ENCODE results near the gene CYP1A2. TPM values are rescaled to one million over a fixed set of nuclear protein-coding genes. Genes with fewer than 3 reads are reported as not detected.

The CYP1A2 gene
- total and polyA plus RNA-seq, 4 donors, result not detected

GRCh38 chr15:74788683-74789151 lies 40.1 kb downstream of the CYP1A2 start:
- DNase-seq (no peak), ATAC-seq (ENCODE audit: low FRiP score) (no peak)
- H3K27ac ChIP-seq (ENCODE audit: low read depth in 1 of 2, low read length in 2 of 2), result no peak overlapping the region
- WGBS, 2 donors, result 76% methylated on average over 9 of the region's 9 CpGs
- no peak overlapping the region for H3K4me3 ChIP-seq (ENCODE audit: low read length in 2 of 2)
- H3K27me3 ChIP-seq (ENCODE audit: control insufficient read depth in 1 of 2, insufficient read depth in 2 of 2, low read length in 1 of 2), result no peaks in the 10 kb centered on the region
- intact Hi-C loops (cut with DNase I), result loop anchor here in 1 of 2 donors (5.0 kb wide), 1 partner anchor 54 kb away; the partner anchor contains the start of gene ULK3
- peaks cover 0 to 5% of the 10 kb centered on the region in 2 donors for H3K4me1 ChIP-seq (ENCODE audit: control insufficient read depth in 1 of 2, insufficient read depth in 2 of 2, low read length in 2 of 2)
- H3K36me3 ChIP-seq (ENCODE audit: control insufficient read depth in 1 of 2, insufficient read depth in 2 of 2, low read length in 1 of 2), result no peaks in the 10 kb centered on the region
- no peaks in the 10 kb centered on the region for H3K9me3 ChIP-seq (ENCODE audit: control insufficient read depth, low read length)

GRCh38 chr15:74789171-74789631 lies 40.6 kb downstream of the CYP1A2 start:
- intact Hi-C loops (cut with DNase I), result loop anchor here in 1 of 2 donors (5.0 kb wide), 1 partner anchor 53 kb away; the partner anchor contains the start of gene ULK3
- DNase-seq, result no peak
- peaks cover 0 to 5% of the 10 kb centered on the region in 2 donors for H3K4me1 ChIP-seq (ENCODE audit: control insufficient read depth in 1 of 2, insufficient read depth in 2 of 2, low read length in 2 of 2)
- H3K9me3 ChIP-seq (ENCODE audit: control insufficient read depth, low read length), result no peaks in the 10 kb centered on the region
- ATAC-seq (ENCODE audit: low FRiP score), result no peak
- H3K36me3 ChIP-seq (ENCODE audit: control insufficient read depth in 1 of 2, insufficient read depth in 2 of 2, low read length in 1 of 2), result no peaks in the 10 kb centered on the region
- 56 to 60% methylated on average over 14 of the region's 14 CpGs for WGBS, 2 donors
- H3K27ac ChIP-seq (ENCODE audit: low read depth in 1 of 2, low read length in 2 of 2), result no peak overlapping the region
- H3K27me3 ChIP-seq (ENCODE audit: control insufficient read depth in 1 of 2, insufficient read depth in 2 of 2, low read length in 1 of 2), result no peaks in the 10 kb centered on the region
- H3K4me3 ChIP-seq (ENCODE audit: low read length in 2 of 2), result no peak overlapping the region

GRCh38 chr15:74789741-74790079 lies 41.1 kb downstream of the CYP1A2 start:
- DNase-seq (no peak), ATAC-seq (ENCODE audit: low FRiP score) (no peak)
- Histone ChIP-seq H3K4me1 (ENCODE audit: control insufficient read depth in 1 of 2, insufficient read depth in 2 of 2, low read length in 2 of 2) (peaks cover 0 to 5% of the 10 kb centered on the region in 2 donors), H3K27me3 (ENCODE audit: control insufficient read depth in 1 of 2, insufficient read depth in 2 of 2, low read length in 1 of 2) (no peaks in the 10 kb centered on the region), H3K9me3 (ENCODE audit: control insufficient read depth, low read length) (no peaks in the 10 kb centered on the region), H3K27ac (ENCODE audit: low read depth in 1 of 2, low read length in 2 of 2) (peak overlapping the region; percentile 23 to 25), H3K4me3 (ENCODE audit: low read length in 2 of 2) (no peak overlapping the region), H3K36me3 (ENCODE audit: control insufficient read depth in 1 of 2, insufficient read depth in 2 of 2, low read length in 1 of 2) (no peaks in the 10 kb centered on the region)
- whole genome bisulfite sequencing, 2 donors, result 28 to 29% methylated on average over 3 of the region's 3 CpGs
- intact Hi-C loops (cut with DNase I), result loop anchor here in 1 of 2 donors (5.0 kb wide), 1 partner anchor 53 kb away; the partner anchor contains the start of gene ULK3

GRCh38 chr15:74790080-74790916 lies 41.7 kb downstream of the CYP1A2 start:
- DNase-seq (peak; percentile 93 to 94), ATAC-seq (ENCODE audit: low FRiP score) (peak; percentile 40)
- peaks cover 0 to 5% of the 10 kb centered on the region in 2 donors for H3K4me1 ChIP-seq (ENCODE audit: control insufficient read depth in 1 of 2, insufficient read depth in 2 of 2, low read length in 2 of 2)
- no peak overlapping the region for H3K4me3 ChIP-seq (ENCODE audit: low read length in 2 of 2)
- intact Hi-C loops (cut with DNase I), result no loop called here
- H3K27ac ChIP-seq (ENCODE audit: low read depth in 1 of 2, low read length in 2 of 2), result peak overlapping the region; percentile 23 to 25
- no peaks in the 10 kb centered on the region for H3K27me3 ChIP-seq (ENCODE audit: control insufficient read depth in 1 of 2, insufficient read depth in 2 of 2, low read length in 1 of 2)
- WGBS, 2 donors, result 8 to 11% methylated on average over 15 of the region's 15 CpGs
- H3K9me3 ChIP-seq (ENCODE audit: control insufficient read depth, low read length), result no peaks in the 10 kb centered on the region
- H3K36me3 ChIP-seq (ENCODE audit: control insufficient read depth in 1 of 2, insufficient read depth in 2 of 2, low read length in 1 of 2), result no peaks in the 10 kb centered on the region

- 59 to 86% methylated on average over 1 of the region's 1 CpG for WGBS, 2 donors
- Histone ChIP-seq H3K4me1 (ENCODE audit: control insufficient read depth in 1 of 2, insufficient read depth in 2 of 2, low read length in 2 of 2) (peaks cover 0 to 5% of the 10 kb centered on the region in 2 donors), H3K27me3 (ENCODE audit: control insufficient read depth in 1 of 2, insufficient read depth in 2 of 2, low read length in 1 of 2) (no peaks in the 10 kb centered on the region), H3K9me3 (ENCODE audit: control insufficient read depth, low read length) (no peaks in the 10 kb centered on the region), H3K36me3 (ENCODE audit: control insufficient read depth in 1 of 2, insufficient read depth in 2 of 2, low read length in 1 of 2) (no peaks in the 10 kb centered on the region), H3K27ac (ENCODE audit: low read depth in 1 of 2, low read length in 2 of 2) (no peak overlapping the region), H3K4me3 (ENCODE audit: low read length in 2 of 2) (no peak overlapping the region)
- DNase-seq, result no peak
- ATAC-seq (ENCODE audit: low FRiP score), result no peak
- intact Hi-C loops (cut with DNase I), result no loop called here
These were observed 42.4 kb downstream of the CYP1A2 start for GRCh38 chr15:74791007-74791406.

- no peaks in the 10 kb centered on the region for H3K9me3 ChIP-seq (ENCODE audit: control insufficient read depth, low read length)
- 88 to 89% methylated on average over 7 of the region's 7 CpGs for WGBS, 2 donors
- DNase-seq, result no peak
- H3K36me3 ChIP-seq (ENCODE audit: control insufficient read depth in 1 of 2, insufficient read depth in 2 of 2, low read length in 1 of 2), result no peaks in the 10 kb centered on the region
- no peak for ATAC-seq (ENCODE audit: low FRiP score)
- H3K27me3 ChIP-seq (ENCODE audit: control insufficient read depth in 1 of 2, insufficient read depth in 2 of 2, low read length in 1 of 2), result no peaks in the 10 kb centered on the region
- H3K4me3 ChIP-seq (ENCODE audit: low read length in 2 of 2), result no peak overlapping the region
- no peak overlapping the region for H3K27ac ChIP-seq (ENCODE audit: low read depth in 1 of 2, low read length in 2 of 2)
- intact Hi-C loops (cut with DNase I), result no loop called here
- peaks cover 0 to 5% of the 10 kb centered on the region in 2 donors for H3K4me1 ChIP-seq (ENCODE audit: control insufficient read depth in 1 of 2, insufficient read depth in 2 of 2, low read length in 2 of 2)
These were observed 43.0 kb downstream of the CYP1A2 start for GRCh38 chr15:74791667-74792066.

- 66 to 67% methylated on average over 12 of the region's 12 CpGs for WGBS, 2 donors
- DNase-seq, result no peak
- intact Hi-C loops (cut with DNase I), result no loop called here
These were observed 43.8 kb downstream of the CYP1A2 start for GRCh38 chr15:74792227-74793016.

GRCh38 chr15:74793135-74794028 lies 44.7 kb downstream of the CYP1A2 start:
- no peak overlapping the region for H3K4me3 ChIP-seq (ENCODE audit: low read length in 2 of 2)
- ATAC-seq (ENCODE audit: low FRiP score), result no peak
- peaks cover 0 to 5% of the 10 kb centered on the region in 2 donors for H3K4me1 ChIP-seq (ENCODE audit: control insufficient read depth in 1 of 2, insufficient read depth in 2 of 2, low read length in 2 of 2)
- DNase-seq, result no peak
- intact Hi-C loops (cut with DNase I), result no loop called here
- H3K36me3 ChIP-seq (ENCODE audit: control insufficient read depth in 1 of 2, insufficient read depth in 2 of 2, low read length in 1 of 2), result no peaks in the 10 kb centered on the region
- no peaks in the 10 kb centered on the region for H3K9me3 ChIP-seq (ENCODE audit: control insufficient read depth, low read length)
- H3K27me3 ChIP-seq (ENCODE audit: control insufficient read depth in 1 of 2, insufficient read depth in 2 of 2, low read length in 1 of 2), result no peaks in the 10 kb centered on the region
- WGBS, 2 donors, result 69 to 77% methylated on average over 12 of the region's 12 CpGs
- no peak overlapping the region for H3K27ac ChIP-seq (ENCODE audit: low read depth in 1 of 2, low read length in 2 of 2)

More at GRCh38 chr15:74792227-74793016, 43.8 kb downstream of the CYP1A2 start:
- no peaks in the 10 kb centered on the region for H3K9me3 ChIP-seq (ENCODE audit: control insufficient read depth, low read length)
- H3K36me3 ChIP-seq (ENCODE audit: control insufficient read depth in 1 of 2, insufficient read depth in 2 of 2, low read length in 1 of 2), result no peaks in the 10 kb centered on the region
- ATAC-seq (ENCODE audit: low FRiP score), result no peak
- no peak overlapping the region for H3K27ac ChIP-seq (ENCODE audit: low read depth in 1 of 2, low read length in 2 of 2)
- no peak overlapping the region for H3K4me3 ChIP-seq (ENCODE audit: low read length in 2 of 2)
- H3K27me3 ChIP-seq (ENCODE audit: control insufficient read depth in 1 of 2, insufficient read depth in 2 of 2, low read length in 1 of 2), result no peaks in the 10 kb centered on the region
- peaks cover 0 to 5% of the 10 kb centered on the region in 2 donors for H3K4me1 ChIP-seq (ENCODE audit: control insufficient read depth in 1 of 2, insufficient read depth in 2 of 2, low read length in 2 of 2)
